NCI-H82 (cell line): ENCODE data around the gene MAP1LC3B2.

Source experiments
- DNase-seq: peaks from one replicate; lab custom pipeline; 2025; lab: John Stamatoyannopoulos, UW

MAP1LC3B2 gene

GRCh38 chr12:116615141-116615861, 56.1 kb downstream of the MAP1LC3B2 start:
- DNase-seq = peak; percentile 20

- no peak for DNase-seq
Observed at GRCh38 chr12:116616536-116617248, 57.5 kb downstream of the MAP1LC3B2 start.

- DNase-seq = no peak
Observed at GRCh38 chr12:116619246-116619645, 60.1 kb downstream of the MAP1LC3B2 start.

GRCh38 chr12:116620124-116620491, 60.9 kb downstream of the MAP1LC3B2 start:
- no peak for DNase-seq

- DNase-seq = no peak
Observed at GRCh38 chr12:116620492-116621191, 61.5 kb downstream of the MAP1LC3B2 start.

GRCh38 chr12:116621194-116621593, 62.0 kb downstream of the MAP1LC3B2 start:
- DNase-seq = no peak

GRCh38 chr12:116624516-116624915, 65.3 kb downstream of the MAP1LC3B2 start:
- no peak for DNase-seq

GRCh38 chr12:116626153-116626552, 67.0 kb downstream of the MAP1LC3B2 start:
- DNase-seq = no peak
